HTR-8/SVneo (cell line): ENCODE results near the gene RIOK2.

ENCODE experiments used
- DNase-seq: peaks from one replicate; pipeline ENCODE4 v3.0.0; 2011; ENCODE audit warnings: low spot score, mixed read lengths; ENCODE audit not compliant: insufficient read length
- FAIRE-seq: peaks from 2 replicates; lab custom pipeline; 2011; peaks lifted over from hg19 to GRCh38; lab: Jason Lieb, UNC

Gene RIOK2

DNA sequence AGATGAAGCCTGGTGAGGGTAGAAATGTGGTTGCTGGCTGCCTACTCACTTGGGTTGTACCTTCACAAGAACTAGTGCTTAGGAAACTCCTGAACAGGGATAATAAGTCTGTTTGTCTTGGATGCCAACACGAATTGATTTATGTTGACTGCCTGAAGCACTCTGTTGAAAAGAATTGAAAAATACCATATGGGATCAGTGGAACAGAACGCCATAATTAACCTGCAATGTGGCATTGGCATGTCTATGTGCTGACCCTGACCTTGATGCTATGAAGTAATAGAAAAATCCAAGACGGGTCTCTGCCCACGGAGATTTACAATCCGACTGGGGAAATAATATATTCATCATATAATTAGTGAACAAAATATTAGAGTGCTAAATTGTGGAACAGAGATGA, 51.1 kb downstream of the RIOK2 start:
- FAIRE-seq (no peak), DNase-seq (no peak)

DNA sequence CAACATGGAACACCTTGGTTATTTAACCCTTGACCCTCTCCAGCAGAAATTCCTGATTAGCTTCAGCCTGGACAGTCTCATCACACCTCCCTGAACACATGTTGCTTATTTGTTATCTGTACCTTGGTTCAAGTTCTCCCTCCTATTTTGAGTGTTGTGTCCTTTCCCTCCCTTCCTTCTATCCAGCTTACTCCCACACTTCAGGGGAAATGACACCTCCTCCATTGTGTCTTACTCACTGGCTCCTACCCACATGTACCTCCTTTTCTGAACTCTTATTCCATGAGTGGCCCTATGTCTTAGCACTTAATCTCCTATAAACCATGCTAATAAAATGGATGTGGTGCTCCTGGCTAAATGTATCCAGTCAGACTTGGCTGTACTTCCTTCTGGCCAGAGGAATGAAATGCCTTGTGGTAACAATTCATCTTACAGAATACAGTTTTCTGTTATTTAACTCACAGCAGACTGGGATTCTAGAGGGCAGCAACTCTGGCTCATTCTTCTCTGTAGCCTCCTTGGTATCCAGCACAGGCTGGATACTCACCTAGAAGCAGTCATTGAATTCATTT, 51.8 kb downstream of the RIOK2 start:
- DNase-seq (no peak), FAIRE-seq (no peak)

DNA sequence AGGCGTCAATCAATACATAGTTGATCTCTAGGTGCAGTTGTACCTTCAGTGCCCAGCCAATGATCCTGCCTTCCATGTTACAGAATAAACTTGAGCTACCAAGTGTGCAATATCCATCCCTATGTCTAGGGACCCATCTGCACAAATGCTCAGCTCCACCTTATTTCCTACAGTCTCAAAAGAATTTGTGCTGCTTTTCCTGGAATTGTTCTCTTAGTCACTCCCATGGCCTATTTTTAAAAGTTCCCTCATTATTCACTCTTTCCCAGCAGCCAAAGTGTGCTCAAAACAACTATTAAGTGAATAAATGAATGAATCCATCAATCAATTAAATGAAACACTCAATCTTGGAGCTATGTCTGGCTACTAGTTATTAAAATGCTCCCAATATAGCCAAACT, 55.3 kb downstream of the RIOK2 start:
- FAIRE-seq, result no peak
- no peak for DNase-seq

- FAIRE-seq (no peak), DNase-seq (no peak)
Observed at GRCh38 chr5:97125125-97125683, 57.8 kb downstream of the RIOK2 start.

- DNase-seq, result no peak
- FAIRE-seq, result no peak
Observed at GRCh38 chr5:97124335-97124734, 58.7 kb downstream of the RIOK2 start.

DNA sequence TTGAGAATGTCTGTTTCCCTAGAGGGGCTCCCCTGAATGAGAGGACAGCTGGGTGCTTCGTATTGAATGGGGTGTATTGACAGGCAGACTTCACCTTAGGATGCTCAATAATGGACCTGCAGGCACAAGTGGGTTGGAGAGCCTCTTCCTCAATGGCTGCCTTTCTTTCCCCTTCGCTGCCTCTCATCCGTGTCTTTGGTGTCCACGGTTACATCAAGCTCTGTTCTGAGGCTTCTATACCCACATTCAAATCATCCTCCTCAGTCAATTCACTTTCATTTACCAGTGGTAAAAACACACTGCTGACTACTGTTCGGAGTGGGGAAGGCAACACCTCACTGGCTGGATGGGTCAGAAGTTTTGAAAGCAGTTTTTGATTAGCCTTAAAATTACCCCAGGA, 61.2 kb downstream of the RIOK2 start:
- DNase-seq, result no peak

DNA sequence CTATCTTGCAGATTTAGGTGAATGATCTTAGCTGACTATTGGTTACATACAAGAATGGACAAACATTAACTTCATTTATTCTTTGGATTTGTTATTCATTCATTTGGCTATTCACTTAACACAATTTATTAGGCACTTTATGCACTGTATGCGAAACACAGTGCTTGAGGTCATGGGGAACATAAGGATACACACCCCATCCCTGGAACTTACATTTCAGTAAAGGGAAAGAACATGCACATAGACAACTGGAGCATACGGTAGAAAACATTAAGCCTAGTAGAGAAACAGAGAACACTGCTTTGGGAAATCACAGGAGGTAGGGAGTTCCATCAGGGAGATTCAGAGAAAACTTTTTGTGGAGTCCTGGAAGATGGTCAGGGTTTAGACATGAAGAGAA, 62.9 kb downstream of the RIOK2 start:
- no peak for FAIRE-seq
- DNase-seq, result no peak

More for the DNA sequence above, 61.2 kb downstream of the RIOK2 start:
- no peak for FAIRE-seq

GRCh38 chr5:97119007-97119390, 64.0 kb downstream of the RIOK2 start:
- DNase-seq (no peak), FAIRE-seq (no peak)

DNA sequence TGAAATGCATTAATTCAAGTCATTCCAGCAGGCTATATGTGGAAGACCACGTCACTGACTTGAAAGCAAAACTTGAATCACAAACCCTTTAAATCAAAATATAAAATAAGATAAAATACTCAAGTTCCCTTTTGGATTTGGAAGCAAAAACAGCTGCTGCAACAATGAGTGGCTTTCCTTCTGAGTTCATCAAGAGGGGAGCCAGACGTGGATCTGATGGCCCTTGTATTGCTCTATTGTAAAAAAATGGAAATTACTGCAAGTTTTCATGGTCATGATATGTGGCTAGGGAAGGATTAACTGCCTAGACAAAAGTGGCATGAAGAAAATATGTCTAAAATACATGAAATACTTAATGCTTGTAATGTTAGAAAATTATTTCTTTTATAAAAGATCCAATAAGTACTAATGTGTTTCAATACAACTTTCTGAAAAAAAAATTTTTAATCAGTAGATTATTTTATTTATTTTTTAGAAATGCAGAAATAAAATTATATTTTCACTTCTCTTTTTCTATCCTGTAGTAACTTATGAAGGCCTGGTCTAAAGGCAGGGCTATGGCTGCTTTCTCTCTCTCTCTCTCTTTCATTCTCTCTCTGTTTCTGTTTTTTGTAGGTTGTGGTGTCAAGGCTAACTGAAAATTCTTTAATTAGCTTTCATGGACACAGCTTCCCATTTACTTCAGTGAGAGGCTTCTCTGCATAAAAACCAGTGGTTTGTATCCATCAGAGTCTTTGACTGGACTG, 64.6 kb downstream of the RIOK2 start:
- no peak for FAIRE-seq
- DNase-seq, result no peak

DNA sequence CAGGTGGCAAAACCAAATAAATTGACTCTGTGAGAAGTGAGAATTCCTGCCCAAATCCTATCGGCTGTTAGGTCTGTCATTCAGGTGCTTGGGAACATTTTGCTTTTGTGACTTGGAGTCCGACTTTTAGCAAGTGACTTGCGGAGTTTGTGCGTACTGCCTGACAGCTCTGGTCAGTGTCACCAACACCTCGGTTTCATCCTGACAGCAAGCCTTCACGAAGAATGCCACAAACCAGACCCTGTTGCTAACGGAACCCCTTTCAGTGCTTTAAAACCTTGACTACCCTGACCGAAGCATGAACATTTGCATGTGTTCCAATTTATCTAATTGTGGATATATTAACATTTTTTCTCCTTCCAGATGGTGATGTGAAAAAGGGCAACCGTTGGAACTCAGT, 67.1 kb downstream of the RIOK2 start:
- FAIRE-seq (peak; percentile 54), DNase-seq (no peak)

DNA sequence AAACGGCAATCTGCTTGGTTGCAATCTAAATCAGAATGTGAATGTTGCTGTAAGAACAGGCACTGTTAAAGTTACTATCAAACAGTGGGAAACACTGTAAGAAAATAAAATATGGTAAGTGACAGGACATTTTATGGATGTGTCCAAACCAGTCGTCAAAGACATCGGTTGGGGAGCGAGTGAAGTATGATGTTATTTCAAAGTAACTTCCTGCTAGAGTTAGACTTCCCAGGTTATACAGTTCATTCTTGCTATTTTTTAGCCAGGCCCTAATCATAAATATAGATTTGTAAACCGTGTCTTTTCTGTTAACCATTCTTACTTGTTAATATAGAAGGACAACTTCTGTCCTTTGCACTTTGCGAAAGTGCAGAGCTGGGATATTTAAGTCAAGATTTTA, 70.8 kb downstream of the RIOK2 start:
- DNase-seq, result no peak
- FAIRE-seq, result no peak

GRCh38 chr5:97111616-97112015, 71.4 kb downstream of the RIOK2 start:
- DNase-seq (no peak), FAIRE-seq (no peak)

DNA sequence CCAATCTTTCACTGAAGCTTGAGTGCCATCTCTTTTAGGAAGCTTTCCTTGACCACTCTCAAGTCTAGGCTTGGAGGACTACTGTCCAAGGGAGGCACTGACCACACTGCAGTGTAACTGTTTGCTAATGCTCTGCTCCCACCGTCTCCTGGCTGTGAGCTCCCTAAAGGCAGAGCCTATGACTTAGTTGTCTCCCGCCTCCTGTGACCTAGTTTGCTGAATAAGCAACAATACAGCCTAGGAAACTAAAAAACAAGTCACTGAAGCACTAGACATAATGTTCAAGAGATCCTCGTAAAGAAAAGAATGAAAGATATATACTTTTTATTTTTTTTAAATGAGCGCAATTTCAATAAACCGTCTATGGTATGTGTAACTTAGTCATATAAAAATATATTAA, 72.0 kb downstream of the RIOK2 start:
- DNase-seq (no peak), FAIRE-seq (no peak)
